Stimulated activated CD4-positive, alpha-beta T cell treated with anti-CD3 and anti-CD28 coated beads, Interleukin-4, amount 100 ng/mL, for 48 hours (primary cell): ENCODE results near the gene AMN1.
"Not testable (repeated sequence)": the region's sequence is repeated elsewhere in the genome, so short reads cannot be mapped to it uniquely, and the experiment has no call there.

ENCODE experiments used
- DNase-seq, 2 donors: peaks; one replicate each; pipeline ENCODE4 v3.0.0-alpha.2; 2020; ENCODE audit warnings: low read depth in 2 of 2

The AMN1 gene

DNA sequence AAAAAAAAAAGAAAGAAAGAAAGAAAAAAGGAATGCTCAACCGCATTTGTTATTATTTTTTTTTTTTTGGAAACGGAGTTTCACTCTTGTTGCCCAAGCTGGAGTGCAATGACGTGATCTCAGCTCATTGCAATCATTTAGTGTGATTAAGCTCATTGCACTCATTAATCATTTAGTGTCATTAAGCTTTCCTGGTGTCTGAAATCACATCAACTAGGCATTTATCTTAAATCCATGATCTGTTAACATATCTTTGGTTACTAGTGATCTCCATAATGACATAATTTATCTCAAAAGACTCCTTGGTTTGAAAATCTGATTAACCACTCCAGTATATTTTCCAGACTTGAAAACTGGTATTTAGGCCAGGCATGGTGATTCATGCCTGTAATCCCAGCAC, 43.0 kb downstream of the AMN1 start:
- no peak for DNase-seq

DNA sequence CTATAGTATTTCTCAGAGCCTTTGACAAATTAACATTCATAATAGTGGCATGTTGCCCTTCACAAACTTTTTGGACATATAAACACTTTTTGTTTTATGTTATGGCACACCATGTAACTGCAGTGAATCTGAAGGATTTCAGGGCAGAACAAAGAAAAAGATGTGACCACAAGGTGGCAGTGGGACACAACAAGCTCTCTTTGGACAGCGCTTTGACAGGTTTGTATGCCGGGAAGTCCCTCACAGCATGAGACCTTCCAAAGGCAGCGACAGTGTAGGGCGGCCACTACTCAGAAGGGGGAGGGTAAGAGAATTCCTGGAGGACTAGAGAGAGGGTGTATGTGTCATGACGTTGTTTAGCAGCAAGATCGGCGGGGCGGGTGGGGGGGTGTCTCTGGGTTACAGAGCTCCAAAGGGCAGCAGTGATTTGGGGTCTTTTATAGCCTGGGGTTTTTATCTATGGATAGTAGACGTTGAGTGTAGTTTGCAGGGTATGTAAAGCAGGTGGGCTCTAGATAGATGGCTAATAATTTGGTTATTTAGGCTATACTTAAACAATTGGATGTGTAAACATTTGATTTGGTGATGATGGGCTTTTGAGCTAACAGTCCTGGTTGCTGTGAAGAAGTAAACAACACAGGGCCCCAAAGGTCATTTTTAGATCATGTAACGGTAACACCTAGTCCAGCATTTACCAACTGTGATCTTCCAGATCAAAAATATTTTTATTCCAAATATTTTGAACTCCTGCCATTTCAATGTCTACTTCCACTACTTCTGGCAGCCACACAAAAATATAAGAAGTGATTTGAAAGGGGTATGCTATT, 46.5 kb downstream of the AMN1 start:
- DNase-seq: peak; percentile 29 to 53

DNA sequence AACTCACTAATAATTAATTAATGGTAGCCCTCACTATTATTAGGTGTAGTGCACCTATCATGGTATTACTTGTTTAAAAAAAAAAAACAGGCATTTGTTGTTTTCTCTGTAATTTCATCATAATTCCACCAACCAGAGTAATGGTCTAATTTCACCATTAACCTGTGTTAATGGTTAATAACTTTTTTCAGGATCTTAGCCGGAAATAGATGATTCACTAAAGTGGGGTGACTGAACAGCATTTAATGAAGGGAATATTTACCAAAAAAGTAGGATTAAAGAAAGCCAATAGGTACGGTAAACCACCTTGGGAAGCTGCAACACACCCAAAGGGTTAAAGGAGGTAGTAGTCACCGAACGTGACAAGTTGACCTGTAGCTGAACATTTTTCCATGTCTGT, 56.3 kb downstream of the AMN1 start:
- DNase-seq: no peak

DNA sequence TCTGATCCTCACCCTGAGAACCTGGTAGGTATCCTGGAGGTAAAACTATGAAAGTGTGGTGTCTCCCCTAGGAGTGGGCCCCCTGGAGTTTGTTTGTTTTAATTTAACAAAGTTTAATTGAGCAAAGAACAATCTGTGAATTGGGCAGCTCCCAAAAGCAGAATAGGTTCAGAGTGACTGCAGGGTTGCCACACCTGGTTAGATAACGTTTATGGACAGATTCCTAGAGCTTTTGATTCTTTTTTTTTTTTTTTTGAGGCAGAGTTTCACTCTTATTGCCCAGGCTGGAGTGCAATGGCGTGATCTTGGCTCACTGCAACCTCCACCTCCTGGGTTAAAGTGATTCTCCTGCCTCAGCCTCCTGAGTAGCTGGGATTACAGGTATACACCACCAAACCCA, 59.2 kb downstream of the AMN1 start:
- DNase-seq: not testable (repeated sequence)

DNA sequence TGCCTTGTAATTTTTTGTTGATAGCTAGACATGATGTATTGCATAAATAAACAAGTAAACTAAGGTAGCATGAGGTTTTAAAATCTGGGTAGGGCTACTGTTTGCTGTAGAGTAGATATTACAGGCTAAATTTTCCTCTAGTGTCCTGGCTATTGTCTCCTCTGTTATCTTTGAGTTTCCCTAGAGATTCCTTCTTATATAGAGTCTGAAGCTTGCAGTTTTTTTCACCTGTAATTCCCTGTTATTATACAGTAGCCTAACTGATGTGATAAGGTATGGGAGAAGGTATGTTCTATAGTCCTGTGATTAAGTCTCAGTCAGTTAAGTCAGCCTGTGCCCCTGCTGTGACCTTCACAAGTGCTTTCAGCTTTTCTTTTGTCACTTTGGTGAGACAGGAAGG, 59.8 kb downstream of the AMN1 start:
- no peak for DNase-seq

DNA sequence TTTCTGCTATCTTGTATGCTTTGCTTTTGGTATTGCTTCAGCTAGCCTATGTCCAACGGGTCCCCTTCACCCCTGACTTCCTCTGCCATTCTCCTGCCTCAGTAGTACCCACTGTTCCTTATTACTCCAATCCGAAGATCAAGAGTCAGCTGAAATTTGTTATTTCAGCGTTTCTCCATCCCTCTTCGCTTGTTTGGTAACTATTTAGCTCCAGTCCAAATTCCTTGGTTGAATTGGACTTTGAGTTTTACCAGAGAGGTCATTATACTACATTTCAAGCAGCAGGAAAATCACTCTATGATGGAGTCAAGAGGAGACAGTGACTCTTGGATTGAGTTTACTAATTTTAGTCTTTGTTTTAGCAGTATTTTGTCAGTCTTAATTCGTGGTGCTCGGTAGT, 64.8 kb downstream of the AMN1 start:
- no peak for DNase-seq

DNA sequence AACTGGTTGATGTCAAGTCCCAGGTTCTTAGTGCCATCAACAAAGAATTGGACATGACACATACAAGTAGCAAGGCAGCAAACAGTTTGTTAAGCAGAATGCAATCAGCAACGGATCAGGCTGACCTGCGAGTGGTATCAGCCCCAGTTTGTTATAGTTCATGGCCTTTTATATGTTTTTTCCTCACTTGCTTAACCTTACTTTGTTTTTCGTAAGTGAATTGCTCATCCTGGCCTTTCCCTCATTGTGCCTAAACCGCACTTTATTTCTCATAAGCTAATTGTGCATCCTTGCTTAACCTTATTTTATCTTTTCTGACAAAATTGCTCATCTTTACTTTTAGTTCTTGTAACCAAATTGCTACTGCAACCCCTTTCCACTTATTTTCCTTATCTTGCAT, 65.2 kb downstream of the AMN1 start:
- DNase-seq: no peak

DNA sequence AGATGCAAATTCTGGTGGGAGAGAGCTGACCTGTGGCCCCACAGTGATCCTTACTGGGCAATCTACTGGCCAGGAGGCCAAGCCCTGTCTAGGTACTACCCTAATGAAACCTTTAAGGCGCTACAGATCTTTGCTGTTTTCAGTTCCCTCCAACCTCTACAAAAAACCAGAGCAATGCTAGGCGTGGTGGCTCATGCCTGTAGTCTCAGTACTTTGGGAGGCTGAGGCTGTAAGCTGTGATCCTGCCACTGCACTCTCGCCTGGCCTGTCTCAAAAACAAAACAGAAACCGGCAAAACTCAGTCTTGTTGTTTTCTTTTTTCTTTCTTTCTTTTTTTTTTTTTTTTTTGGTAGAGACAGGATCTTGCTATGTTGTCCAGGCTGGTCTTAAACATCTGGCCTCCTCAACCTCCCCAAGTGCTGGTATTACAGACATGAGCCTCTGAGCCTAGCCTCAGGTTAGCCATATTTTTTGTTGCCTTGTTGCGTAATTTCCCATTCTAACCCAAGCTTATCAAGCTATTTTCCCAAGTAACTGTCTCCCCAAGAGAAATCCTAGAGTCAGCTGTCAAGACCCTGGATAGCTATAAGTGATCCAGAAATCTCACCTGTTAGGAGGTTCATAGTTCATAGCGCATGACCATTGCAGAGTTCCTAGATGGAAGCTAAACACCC, 66.5 kb downstream of the AMN1 start:
- DNase-seq: no peak

DNA sequence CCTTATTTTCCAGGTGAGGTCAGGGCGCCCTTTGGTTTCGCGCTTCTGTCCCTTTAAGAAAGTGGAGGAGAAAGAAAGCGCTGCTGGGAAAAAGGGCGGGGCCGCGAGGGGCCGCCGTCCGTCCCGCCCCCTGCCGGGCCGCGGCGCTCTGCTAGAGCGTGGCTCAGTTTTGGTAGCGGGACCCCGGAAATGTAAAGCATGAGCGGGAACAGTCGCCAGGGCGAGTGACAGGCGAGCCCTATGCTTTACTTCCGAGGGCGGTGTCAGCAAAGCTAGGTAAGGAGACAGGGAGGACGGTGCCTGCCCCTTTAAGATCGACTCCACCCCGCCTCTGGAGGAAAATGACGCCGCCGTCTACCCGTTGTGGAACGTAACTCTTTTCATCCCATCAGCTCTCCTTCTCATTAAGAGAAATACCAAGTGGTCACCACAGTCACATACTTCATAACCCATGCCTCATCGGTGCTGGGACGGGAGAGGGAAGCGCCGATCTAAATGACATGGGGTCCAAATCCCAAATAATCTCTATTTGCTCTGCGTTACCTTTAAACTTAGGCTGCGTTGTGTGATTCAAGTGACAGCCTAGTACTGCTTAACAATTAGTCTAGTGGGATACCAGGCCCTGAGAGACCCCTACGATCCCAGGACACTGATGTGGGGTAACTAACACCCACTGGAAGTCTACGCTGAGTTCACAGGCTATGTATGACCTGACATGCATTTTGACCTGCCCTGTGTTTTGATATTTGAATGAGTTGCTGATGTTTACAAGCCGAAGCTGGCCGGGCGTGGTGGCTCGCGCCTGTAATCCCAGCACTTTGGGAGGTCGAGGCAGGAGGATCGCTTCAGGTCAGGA, 69.5 kb downstream of the AMN1 start, which contains the start of gene ETFBKMT:
Gene ETFBKMT, plus strand, starts transcription at position 602 of the 856 bp plus-strand sequence. CDS start 2,266 bp downstream, outside the sequence.
- peak; percentile 82 to 90 for DNase-seq

DNA sequence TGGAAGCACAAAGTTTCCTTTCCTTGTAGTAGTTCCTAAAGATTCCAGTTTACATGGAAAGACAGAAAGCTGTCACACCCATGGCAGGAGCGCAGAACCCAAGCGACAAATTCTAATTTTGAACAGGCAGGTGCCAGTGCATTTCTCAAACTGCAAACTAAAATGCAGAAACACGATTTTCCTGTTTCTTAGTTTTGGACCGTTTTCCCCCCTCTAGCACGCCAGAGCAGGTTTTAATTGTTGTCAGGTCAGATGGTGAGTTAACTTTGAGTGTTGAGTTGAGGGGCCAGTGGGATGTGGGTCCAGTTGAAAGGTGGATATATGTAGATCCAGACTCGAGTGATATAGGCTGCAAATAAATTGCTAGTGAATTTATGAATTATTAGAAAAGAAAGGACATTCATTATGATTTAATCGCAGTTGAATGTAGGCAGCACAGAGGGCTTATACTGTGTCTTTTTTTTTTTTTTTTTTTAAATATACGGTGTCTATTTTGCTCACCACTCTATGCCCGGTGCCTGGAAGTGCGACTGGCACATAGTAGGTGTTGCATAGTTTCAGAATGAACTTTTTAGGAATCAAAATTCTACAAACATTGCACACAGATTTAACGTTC, 70.2 kb downstream of the AMN1 start:
- DNase-seq: no peak

DNA sequence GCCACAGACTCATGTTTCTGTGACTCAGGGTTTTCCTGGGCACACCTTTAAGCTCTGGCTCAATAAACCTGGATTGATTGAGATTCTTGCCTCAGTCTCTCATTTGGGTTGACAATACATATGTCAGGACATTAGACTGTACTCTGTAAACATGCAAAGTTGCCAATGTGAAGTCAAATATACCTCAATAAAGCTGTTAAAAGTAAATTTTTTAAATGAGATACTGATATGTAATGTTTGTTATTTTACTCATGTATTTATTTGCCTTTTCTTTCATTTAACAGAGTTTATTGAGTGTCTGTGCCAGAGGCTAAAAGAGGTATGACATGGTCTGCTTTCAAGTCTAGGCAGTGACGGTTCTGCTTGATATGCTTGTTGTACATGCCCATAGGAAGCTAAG, 73.0 kb downstream of the AMN1 start:
- no peak for DNase-seq

DNA sequence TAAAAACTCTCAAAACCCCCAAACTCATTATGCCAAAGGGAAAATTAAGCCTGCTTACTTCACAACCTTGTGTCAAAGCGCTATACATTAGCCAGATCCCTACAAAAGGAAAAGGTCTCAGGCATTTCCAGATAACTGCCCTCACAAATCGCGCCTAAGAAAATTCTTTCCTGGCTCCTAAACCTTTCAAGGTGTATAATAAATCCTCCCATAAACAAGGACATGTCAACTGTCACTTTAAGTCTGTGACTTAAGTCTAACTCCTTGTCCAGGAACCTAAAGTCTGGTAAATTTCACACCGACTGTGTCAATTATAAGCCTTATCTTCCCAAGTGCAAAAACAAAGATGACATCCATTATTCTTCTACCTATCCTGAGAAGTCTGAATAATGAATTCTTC, 73.6 kb downstream of the AMN1 start:
- no peak for DNase-seq

DNA sequence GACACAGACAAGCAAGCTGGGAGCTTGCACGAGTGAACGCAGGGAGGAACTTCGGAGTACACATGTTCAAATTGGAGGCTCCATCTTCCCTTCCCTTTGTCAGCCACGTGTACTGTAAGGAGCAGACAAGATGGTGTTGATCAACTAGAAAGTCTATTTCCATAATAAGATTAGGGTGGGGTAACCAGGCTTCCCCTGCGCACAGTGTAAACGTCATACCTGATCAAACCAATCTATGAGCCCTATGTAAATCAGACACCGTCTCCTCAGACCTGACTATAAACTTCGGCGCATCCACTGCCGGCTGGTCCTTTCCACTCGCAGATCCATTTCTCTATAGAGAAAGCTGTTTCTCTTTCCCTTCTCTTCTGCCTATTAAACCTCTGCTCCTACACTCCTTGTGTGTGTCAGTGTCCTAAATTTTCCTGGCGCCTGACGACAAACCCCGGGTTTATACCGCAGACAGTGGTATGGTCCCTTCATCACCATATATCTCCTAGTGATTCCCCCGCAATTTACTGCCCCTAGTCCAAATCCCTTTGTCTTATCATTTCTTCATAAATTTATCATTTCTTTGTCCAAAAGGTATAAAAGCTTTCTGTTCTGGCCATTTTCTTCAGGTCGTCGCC, 76.8 kb downstream of the AMN1 start:
- no peak for DNase-seq

DNA sequence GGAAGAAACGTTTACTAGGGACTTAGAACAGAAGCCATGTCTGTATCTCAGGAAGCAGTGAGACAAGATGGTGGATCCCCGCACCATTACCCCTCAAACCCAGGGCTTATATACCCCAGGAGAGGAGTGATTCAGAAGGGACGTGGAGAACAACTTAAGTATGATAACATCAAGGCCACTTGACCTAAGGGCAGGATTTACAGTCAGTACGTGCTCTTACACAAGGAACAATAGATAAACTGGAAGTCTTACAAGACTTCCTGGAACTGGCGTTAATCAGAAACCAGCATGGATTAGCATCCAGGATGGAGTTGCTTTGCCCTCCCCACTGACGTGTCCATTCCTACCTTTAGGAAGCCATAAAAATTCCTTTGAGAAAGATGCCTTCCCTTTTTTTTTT, 77.9 kb downstream of the AMN1 start:
- no peak for DNase-seq

DNA sequence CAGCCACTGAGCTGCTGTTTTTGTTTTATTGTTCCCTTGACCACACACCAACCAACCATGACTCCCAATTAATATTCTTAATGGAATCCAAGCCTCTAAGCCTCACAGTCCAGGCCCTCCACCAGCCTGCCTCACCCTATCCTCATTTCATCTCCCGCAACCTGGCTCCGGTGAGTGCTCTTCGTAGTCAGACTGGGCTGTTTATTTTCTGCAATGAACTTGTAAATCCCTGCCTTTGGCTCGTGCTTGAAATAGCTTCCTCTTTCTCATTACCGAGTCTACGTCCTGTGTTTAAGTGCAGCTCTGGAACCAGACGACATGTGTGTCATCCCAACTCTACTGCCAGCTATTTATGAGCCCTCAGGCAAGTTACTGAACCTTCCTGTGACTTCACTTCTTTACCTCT, 81.7 kb downstream of the AMN1 start:
- DNase-seq: no peak

DNA sequence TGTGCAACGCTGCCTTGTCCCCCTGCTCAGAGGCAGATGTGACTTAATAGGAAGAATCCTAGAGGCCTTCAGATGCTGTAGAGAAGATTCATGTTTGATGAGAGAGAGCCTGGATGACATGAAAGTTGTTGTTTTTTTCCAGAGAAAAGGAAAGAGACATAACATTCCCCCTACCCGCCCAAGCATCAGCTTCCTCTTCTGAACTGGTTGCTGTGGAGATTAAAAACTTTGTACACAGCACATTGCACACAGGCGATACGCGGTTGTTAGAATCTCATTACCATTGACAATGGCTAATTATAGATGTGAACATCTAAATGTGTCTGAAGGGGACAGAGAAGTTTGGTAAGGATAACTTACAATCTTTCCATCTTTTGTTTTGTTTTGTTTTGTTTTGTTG, 82.9 kb downstream of the AMN1 start:
- no peak for DNase-seq

DNA sequence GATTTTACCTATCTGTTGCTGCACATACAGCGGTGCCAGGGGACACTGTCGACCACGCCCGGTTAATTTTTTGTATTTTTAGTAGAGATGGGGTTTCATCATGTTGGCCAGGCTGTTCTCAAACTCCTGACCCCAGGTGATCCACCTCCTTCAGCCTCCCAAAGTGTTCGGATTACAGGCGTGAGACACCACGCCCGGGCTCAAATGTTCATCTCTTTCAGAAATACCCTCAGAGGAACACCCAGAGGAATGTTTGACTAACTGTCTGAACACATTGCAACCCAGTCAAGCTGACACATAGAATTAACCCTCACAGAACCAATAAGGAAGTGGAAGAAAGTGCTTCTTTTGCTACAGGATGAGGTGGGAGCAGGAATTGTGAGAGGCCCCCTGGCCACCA, 84.3 kb downstream of the AMN1 start:
- no peak for DNase-seq

DNA sequence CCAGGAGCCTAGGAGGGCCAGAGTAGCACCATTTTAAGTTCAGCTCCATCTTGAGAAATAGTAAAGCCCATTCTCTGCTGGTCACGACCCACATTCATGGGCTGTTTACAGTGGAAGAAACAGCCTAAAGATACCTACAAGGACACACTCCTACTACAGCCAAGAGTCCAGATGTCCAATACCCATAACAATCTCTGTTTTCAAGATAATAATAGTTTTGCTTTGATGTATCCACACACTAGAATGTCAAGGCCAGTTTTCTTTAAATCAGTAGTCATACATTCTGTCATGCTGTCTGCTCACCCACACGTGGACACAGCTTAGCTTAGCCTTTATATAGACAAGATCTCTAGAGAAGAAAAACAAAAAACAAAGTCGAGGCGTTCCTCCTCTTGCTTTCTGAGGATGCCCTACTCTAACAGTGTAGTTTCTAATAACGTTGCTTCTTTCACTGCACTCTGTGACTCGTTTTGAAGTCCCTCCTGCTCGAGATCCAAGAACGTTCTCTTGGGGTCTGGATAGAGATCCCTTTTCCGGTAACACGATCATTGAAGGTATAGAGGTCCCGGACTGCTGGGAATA, 87.2 kb downstream of the AMN1 start:
- DNase-seq: no peak

DNA sequence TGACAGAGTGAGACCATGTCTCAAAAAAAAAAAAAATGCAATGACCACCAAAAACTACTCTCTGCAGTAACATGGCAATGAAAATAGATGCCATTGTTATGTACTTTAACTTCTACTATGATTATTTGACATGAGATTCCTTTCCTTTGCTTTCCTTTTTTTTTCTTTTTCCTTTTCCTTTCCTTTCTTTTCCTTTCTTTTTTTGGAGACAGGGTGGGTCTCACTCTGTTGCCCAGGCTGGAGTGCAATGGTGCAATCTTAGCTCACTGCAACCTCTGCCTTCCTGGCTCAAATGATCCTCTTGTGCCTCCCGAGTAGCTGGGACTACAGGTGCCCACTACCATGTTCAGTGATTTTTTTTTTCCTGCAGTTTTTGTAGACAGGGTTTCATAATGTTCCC, 94.2 kb downstream of the AMN1 start:
- DNase-seq: no peak

DNA sequence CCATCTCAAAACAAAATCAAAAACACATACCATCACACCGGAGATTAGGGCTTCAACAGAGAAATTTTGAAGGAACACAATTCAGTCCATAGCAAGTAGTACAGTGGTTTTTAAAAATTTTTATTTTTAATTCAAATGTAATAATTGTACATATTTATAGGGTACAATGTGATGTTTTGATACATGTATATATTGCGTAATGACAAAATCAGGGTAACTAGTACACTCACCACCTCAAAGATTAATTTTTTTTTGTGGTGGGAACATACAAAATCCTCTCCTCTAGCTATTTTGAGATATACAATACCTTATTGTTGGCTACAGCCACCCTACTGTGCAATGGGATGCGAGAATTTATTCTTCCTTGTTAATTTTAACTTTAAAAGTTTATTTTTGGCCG, 95.4 kb downstream of the AMN1 start:
- no peak for DNase-seq

DNA sequence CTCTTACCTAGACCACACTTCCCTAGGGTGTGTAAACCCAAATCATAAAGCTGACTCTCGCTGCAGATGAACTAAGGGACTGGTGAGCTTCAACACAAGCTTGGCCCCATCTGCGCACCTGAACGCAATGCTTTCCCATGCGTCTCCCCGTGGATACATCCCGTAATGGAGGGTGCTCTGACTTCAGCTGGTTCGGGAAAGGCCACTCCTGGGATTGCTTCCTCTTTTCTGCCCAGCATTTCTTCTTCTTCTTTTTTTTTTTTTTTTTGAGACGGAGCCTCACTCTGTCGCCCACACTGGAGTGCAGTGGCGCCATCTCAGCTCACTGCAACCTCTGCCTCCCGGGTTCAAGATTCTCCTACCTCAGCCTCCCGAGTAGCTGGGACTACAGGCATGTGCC, 97.0 kb downstream of the AMN1 start:
- no peak for DNase-seq
